Liver (tissue), 9 donors: ENCODE measurements around the gene TAPT1. TPM values are rescaled to one million over a fixed set of nuclear protein-coding genes. Genes with fewer than 3 reads are reported as not detected.

Experiments used
- DNase-seq: peaks from one replicate; pipeline ENCODE4 v3.0.0-alpha.2; 2017; ENCODE audit warnings: low spot score
- H3K27ac ChIP-seq, 2 donors: one replicate each; pipeline ENCODE4 v1.7.0; 2013; ENCODE audit warnings: inconsistent platforms in 2 of 2, low read length in 2 of 2, control low read depth in 1 of 2, low read depth in 1 of 2, mild to moderate bottlenecking in 1 of 2
- H3K27me3 ChIP-seq, 4 donors: one replicate each; pipeline versions ENCODE4 v1.6.1 to v1.7.0; 2013; ENCODE audit warnings: low read length in 3 of 4, inconsistent platforms in 1 of 4, mild to moderate bottlenecking in 1 of 4, moderate library complexity in 1 of 4; ENCODE audit not compliant: control insufficient read depth in 4 of 4, insufficient read depth in 4 of 4
- H3K36me3 ChIP-seq, 4 donors: one replicate each; pipeline versions ENCODE4 v1.6.1 to v1.7.0; 2013; ENCODE audit warnings: low read length in 3 of 4, mild to moderate bottlenecking in 3 of 4, low read depth in 1 of 4, moderate library complexity in 1 of 4; ENCODE audit not compliant: control insufficient read depth in 4 of 4, insufficient read depth in 3 of 4
- H3K4me1 ChIP-seq, 4 donors: one replicate each; pipeline versions ENCODE4 v1.6.1 to v1.7.0; 2013; ENCODE audit warnings: low read length in 3 of 4, mild to moderate bottlenecking in 3 of 4, moderate library complexity in 1 of 4; ENCODE audit not compliant: control insufficient read depth in 4 of 4, insufficient read depth in 4 of 4
- H3K4me3 ChIP-seq, 3 donors: one replicate each; pipeline versions ENCODE4 v1.6.1 to v1.7.0; 2013; ENCODE audit warnings: low read length in 3 of 3, control low read depth in 1 of 3, low read depth in 1 of 3, mild to moderate bottlenecking in 1 of 3
- H3K9ac ChIP-seq, 2 donors: one replicate each; pipeline ENCODE4 v1.7.0; 2013; ENCODE audit warnings: low read length in 2 of 2, mild to moderate bottlenecking in 2 of 2, moderate library complexity in 2 of 2, control low read depth in 1 of 2, low read depth in 1 of 2
- H3K9me3 ChIP-seq, 4 donors: one replicate each; pipeline versions ENCODE4 v1.6.1 to v1.7.0; 2013; ENCODE audit warnings: low read length in 3 of 4; ENCODE audit not compliant: control insufficient read depth in 4 of 4
- ATF3 ChIP-seq: IDR thresholded peaks from 2 replicates; pipeline ENCODE4 v1.6.1; 2016; ENCODE audit warnings: antibody characterized with exemption
- FOXA1 ChIP-seq: IDR thresholded peaks from 2 replicates; pipeline ENCODE4 v1.6.1; 2016; ENCODE audit warnings: antibody characterized with exemption
- FOXA2 ChIP-seq: IDR thresholded peaks from 2 replicates; pipeline ENCODE4 v1.6.1; 2016; ENCODE audit warnings: antibody characterized with exemption
- GABPA ChIP-seq, 2 donors: IDR thresholded peaks in 1 of 2; conservative IDR thresholded peaks in 1 of 2; 2 replicates each; pipeline ENCODE4 v1.6.1; 2016; ENCODE audit warnings: antibody characterized with exemption in 2 of 2, mild to moderate bottlenecking in 1 of 2, moderate library complexity in 1 of 2
- HNF4A ChIP-seq, 2 donors: conservative IDR thresholded peaks; 2 replicates each; pipeline ENCODE4 v1.6.1; 2016; ENCODE audit warnings: antibody characterized with exemption in 2 of 2, mild to moderate bottlenecking in 2 of 2
- HNF4G ChIP-seq: IDR thresholded peaks from 2 replicates; pipeline ENCODE4 v1.6.1; 2016; ENCODE audit warnings: antibody characterized with exemption
- JUND ChIP-seq, 2 donors: IDR thresholded peaks; 2 replicates each; pipeline ENCODE4 v1.6.1; 2016; ENCODE audit warnings: antibody characterized with exemption in 2 of 2
- MAX ChIP-seq: IDR thresholded peaks from 2 replicates; pipeline ENCODE4 v1.6.1; 2016; ENCODE audit warnings: antibody characterized with exemption
- NR2F2 ChIP-seq: IDR thresholded peaks from 2 replicates; pipeline ENCODE4 v1.6.1; 2016; ENCODE audit warnings: antibody characterized with exemption
- RAD21 ChIP-seq, 2 donors: IDR thresholded peaks; 2 replicates each; pipeline ENCODE4 v1.6.1; 2016; ENCODE audit warnings: antibody characterized with exemption in 2 of 2, mild to moderate bottlenecking in 2 of 2
- REST ChIP-seq: IDR thresholded peaks from 2 replicates; pipeline ENCODE4 v1.6.1; 2016; ENCODE audit warnings: antibody characterized with exemption, mild to moderate bottlenecking
- RXRA ChIP-seq, 2 donors: IDR thresholded peaks; 2 replicates each; pipeline ENCODE4 v1.6.1; 2017 to 2018; ENCODE audit warnings: antibody characterized with exemption in 2 of 2, mild to moderate bottlenecking in 1 of 2
- SP1 ChIP-seq: IDR thresholded peaks from 2 replicates; pipeline ENCODE4 v1.6.1; 2018; ENCODE audit warnings: antibody characterized with exemption, mild to moderate bottlenecking
- YY1 ChIP-seq: IDR thresholded peaks from 2 replicates; pipeline ENCODE4 v1.6.1; 2016; ENCODE audit warnings: antibody characterized with exemption, mild to moderate bottlenecking
- ZBTB33 ChIP-seq: IDR thresholded peaks from 2 replicates; pipeline ENCODE4 v1.6.1; 2016; ENCODE audit warnings: antibody characterized with exemption
- WGBS: extraction: QIAGEN DNeasy Blood & Tissue Kit; methylation state at CpG from one replicate; pipeline ENCODE4 v1.1.7; 2013; 5-methylcytosine and 5-hydroxymethylcytosine counted together
- polyA plus RNA-seq, 2 donors: library from polyadenylated mRNA; stranded (reverse) in 1 of 2; unstranded in 1 of 2; fragments of 200-250 nt in 1 of 2; fragments of >200 nt in 1 of 2; fragmentation: Nextera tagmentation in 1 of 2; extraction: Ambion mirVana in 1 of 2; gene quantifications; one replicate each; pipeline versions ENCODE4 v1.2.1 to v1.2.3, GENCODE V29; 2013 to 2015
- total RNA-seq, 2 donors: library from RNA; depleted of rRNA; stranded (reverse); fragments of >200 nt; gene quantifications; one replicate each; pipeline ENCODE4 v1.2.3, GENCODE V29; 2014
- donor health status: healthy.
- donor health status: healthy.
- donor health status: healthy.
- donor health status: healthy.
- donor health status: healthy.

Gene TAPT1
- total and polyA plus RNA-seq, 4 donors, result 12.2 to 53.7 (median 22.1) TPM

GRCh38 chr4:16238327-16238726, 12.1 kb upstream of the TAPT1 start:
- 82% methylated on average over 3 of the region's 3 CpGs for WGBS
- Histone ChIP-seq H3K27me3 (no peaks in the 10 kb centered on the region), H3K9ac (no peak overlapping the region), H3K36me3 (no peaks in the 10 kb centered on the region), H3K4me3 (no peak overlapping the region), H3K4me1 (peaks cover 2 to 17% (median 12%) of the 10 kb centered on the region in 4 donors), H3K27ac (no peak overlapping the region), H3K9me3 (no peaks in the 10 kb centered on the region)
- DNase-seq, result no peak
- TF ChIP-seq RAD21 (IDR thresholded peaks at IDR 0.05) (no peak), HNF4A (conservative IDR thresholded peaks at IDR 0.05) (no peak), ZBTB33 (no peak), FOXA2 (no peak), YY1 (no peak), HNF4G (no peak), RXRA (IDR thresholded peaks at IDR 0.05) (no peak), JUND (IDR thresholded peaks at IDR 0.05) (no peak), REST (no peak), MAX (no peak), GABPA (IDR thresholded peaks at IDR 0.05 in 1 of 2, conservative IDR thresholded peaks at IDR 0.05 in 1 of 2) (no peak), SP1 (no peak), NR2F2 (no peak), FOXA1 (no peak)

GRCh38 chr4:16237715-16238114, 11.4 kb upstream of the TAPT1 start:
- H3K27me3 ChIP-seq, result no peaks in the 10 kb centered on the region
- H3K9me3 ChIP-seq, result no peaks in the 10 kb centered on the region
- WGBS, result 89% methylated on average over 7 of the region's 7 CpGs
- H3K4me1 ChIP-seq, result peaks cover 2 to 17% (median 12%) of the 10 kb centered on the region in 4 donors
- H3K27ac ChIP-seq, result no peak overlapping the region
- no peak overlapping the region for H3K4me3 ChIP-seq
- TF ChIP-seq HNF4A (conservative IDR thresholded peaks at IDR 0.05) (no peak), FOXA1 (no peak), RXRA (IDR thresholded peaks at IDR 0.05) (no peak), REST (no peak), JUND (IDR thresholded peaks at IDR 0.05) (no peak), ATF3 (no peak), HNF4G (no peak), ZBTB33 (no peak), YY1 (no peak), FOXA2 (no peak), RAD21 (IDR thresholded peaks at IDR 0.05) (no peak), NR2F2 (no peak), GABPA (IDR thresholded peaks at IDR 0.05 in 1 of 2, conservative IDR thresholded peaks at IDR 0.05 in 1 of 2) (no peak)
- H3K9ac ChIP-seq, result no peak overlapping the region
- no peaks in the 10 kb centered on the region for H3K36me3 ChIP-seq
- DNase-seq, result no peak
